Lung (tissue), 12 donors: ENCODE results near the gene TAPT1. TPM values are rescaled to one million over a fixed set of nuclear protein-coding genes. Genes with fewer than 3 reads are reported as not detected.

ENCODE experiments used
- ATAC-seq: fragments of 200-7000 bp; cut with Tn5 transposase; one replicate; pipeline ENCODE4 v1.9.1; 2020; ENCODE audit warnings: moderate number of reproducible peaks; ENCODE audit not compliant: insufficient read depth, low FRiP score
- DNase-seq, 3 donors: peaks; one replicate each; pipeline ENCODE4 v3.0.0-alpha.2; 2013 to 2017
- H3K27ac ChIP-seq, 2 donors: one replicate each; pipeline ENCODE4 v1.5.1; 2013; ENCODE audit warnings: mild to moderate bottlenecking in 2 of 2, moderate library complexity in 2 of 2, control low read depth in 1 of 2, inconsistent platforms in 1 of 2, low read depth in 1 of 2, low read length in 1 of 2
- H3K27me3 ChIP-seq, 3 donors: one replicate each; pipeline ENCODE4 v1.5.1; 2013; ENCODE audit warnings: low read length in 2 of 3; ENCODE audit not compliant: control insufficient read depth in 3 of 3, insufficient read depth in 3 of 3
- H3K36me3 ChIP-seq, 4 donors: one replicate each; pipeline ENCODE4 v1.5.1; 2013; ENCODE audit warnings: low read length in 4 of 4, mild to moderate bottlenecking in 1 of 4, moderate library complexity in 1 of 4; ENCODE audit not compliant: control insufficient read depth in 4 of 4, insufficient read depth in 4 of 4
- H3K4me1 ChIP-seq, 5 donors: one replicate each; pipeline ENCODE4 v1.5.1; 2013; ENCODE audit warnings: low read length in 5 of 5, mild to moderate bottlenecking in 2 of 5, moderate library complexity in 1 of 5; ENCODE audit not compliant: control insufficient read depth in 5 of 5, insufficient read depth in 5 of 5
- H3K4me3 ChIP-seq: one replicate; pipeline ENCODE4 v1.5.1; 2013; ENCODE audit warnings: mild to moderate bottlenecking, control low read depth, moderate library complexity
- H3K9ac ChIP-seq, 2 donors: one replicate each; pipeline ENCODE4 v1.5.1; 2013; ENCODE audit warnings: low read length in 2 of 2, control low read depth in 1 of 2; ENCODE audit not compliant: insufficient read depth in 1 of 2
- H3K9me3 ChIP-seq, 4 donors: one replicate each; pipeline ENCODE4 v1.5.1; 2013; ENCODE audit warnings: low read length in 3 of 4, mild to moderate bottlenecking in 1 of 4, moderate library complexity in 1 of 4; ENCODE audit not compliant: control insufficient read depth in 4 of 4, insufficient read depth in 3 of 4
- WGBS, 2 donors: extraction: QIAGEN DNeasy Blood & Tissue Kit; methylation state at CpG; one replicate each; pipeline ENCODE4 v1.1.7; 2013; 5-methylcytosine and 5-hydroxymethylcytosine counted together
- polyA plus RNA-seq, 2 donors: library from polyadenylated mRNA; stranded (reverse); fragments of 200-250 nt; gene quantifications; one replicate each; pipeline ENCODE4 v1.2.1, GENCODE V29; 2013
- total RNA-seq, 2 donors: library from RNA; depleted of rRNA in 1 of 2; stranded (reverse); fragments of >200 nt in 1 of 2; gene quantifications; one replicate each; pipeline ENCODE4 v1.2.1, GENCODE V29; 2014 to 2021
- TF ChIP-seq, protein P1 (sequence below): IDR thresholded peaks from 2 replicates; pipeline ENCODE4 v1.5.1; 2012; ENCODE audit warnings: mild to moderate bottlenecking; ENCODE audit errors: control extremely low read depth, extremely low read depth
- donor health status: control.
- donor health status: control.
- donor health status: Bipolar disorder and iron deficiency.
- donor health status: healthy.
- donor health status: DM: yes; HTN: yes; CAD: no.

Gene TAPT1
- total and polyA plus RNA-seq, 4 donors, result 13.8 to 102 (median 30.2) TPM

DNA sequence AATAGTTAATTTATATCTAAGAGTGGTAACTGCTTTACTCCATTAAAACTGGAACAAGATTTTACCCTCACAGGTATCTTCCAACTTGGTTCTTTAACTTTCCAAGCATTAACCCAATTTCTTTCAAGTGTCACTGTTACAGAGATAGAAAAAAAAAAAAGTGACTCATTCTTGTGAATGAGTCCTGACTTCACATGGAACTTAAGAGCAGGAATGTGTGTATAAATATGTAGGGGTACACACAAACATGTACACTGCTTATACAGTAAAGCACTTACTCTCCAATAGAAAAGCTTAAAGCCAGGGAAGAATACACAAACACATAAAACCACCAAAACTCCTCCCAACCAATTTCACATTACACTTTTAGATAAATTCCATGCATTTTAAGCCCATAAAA is 38.8 kb downstream of the TAPT1 start:
- H3K27ac ChIP-seq, result no peak overlapping the region
- ATAC-seq (no peak), DNase-seq (no peak)
- H3K9me3 ChIP-seq, result no peaks in the 10 kb centered on the region
- H3K4me3 ChIP-seq, result no peak overlapping the region
- TF ChIP-seq, protein P1, sequence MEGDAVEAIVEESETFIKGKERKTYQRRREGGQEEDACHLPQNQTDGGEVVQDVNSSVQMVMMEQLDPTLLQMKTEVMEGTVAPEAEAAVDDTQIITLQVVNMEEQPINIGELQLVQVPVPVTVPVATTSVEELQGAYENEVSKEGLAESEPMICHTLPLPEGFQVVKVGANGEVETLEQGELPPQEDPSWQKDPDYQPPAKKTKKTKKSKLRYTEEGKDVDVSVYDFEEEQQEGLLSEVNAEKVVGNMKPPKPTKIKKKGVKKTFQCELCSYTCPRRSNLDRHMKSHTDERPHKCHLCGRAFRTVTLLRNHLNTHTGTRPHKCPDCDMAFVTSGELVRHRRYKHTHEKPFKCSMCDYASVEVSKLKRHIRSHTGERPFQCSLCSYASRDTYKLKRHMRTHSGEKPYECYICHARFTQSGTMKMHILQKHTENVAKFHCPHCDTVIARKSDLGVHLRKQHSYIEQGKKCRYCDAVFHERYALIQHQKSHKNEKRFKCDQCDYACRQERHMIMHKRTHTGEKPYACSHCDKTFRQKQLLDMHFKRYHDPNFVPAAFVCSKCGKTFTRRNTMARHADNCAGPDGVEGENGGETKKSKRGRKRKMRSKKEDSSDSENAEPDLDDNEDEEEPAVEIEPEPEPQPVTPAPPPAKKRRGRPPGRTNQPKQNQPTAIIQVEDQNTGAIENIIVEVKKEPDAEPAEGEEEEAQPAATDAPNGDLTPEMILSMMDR, result no peak
- no peak overlapping the region for H3K9ac ChIP-seq
- no peaks in the 10 kb centered on the region for H3K27me3 ChIP-seq
- H3K4me1 ChIP-seq, result peaks cover 0 to 8% (median 0%) of the 10 kb centered on the region in 5 donors
- peaks cover 19 to 28% (median 24%) of the 10 kb centered on the region in 4 donors for H3K36me3 ChIP-seq

DNA sequence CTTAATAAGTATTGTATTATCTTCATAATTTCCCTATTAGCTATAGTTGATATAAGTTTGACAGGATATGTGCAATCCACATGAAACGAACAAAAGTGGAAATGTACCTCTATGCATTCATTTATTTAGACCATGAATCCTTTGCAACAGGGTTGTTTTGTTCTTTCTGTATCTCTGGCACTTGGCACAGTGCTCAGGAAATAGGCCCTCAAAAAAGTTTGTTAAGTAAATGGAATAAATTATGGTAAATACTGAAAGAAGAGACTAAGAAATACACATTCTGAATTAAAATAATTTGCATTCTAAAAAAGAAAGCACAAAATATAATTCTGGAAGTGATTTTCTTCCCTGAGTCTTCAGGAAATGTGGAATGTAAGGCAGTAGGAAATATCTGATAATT is 39.3 kb downstream of the TAPT1 start:
- no peak overlapping the region for H3K4me3 ChIP-seq
- no peaks in the 10 kb centered on the region for H3K27me3 ChIP-seq
- no peak for ATAC-seq
- no peaks in the 10 kb centered on the region for H3K9me3 ChIP-seq
- 38 to 63% methylated on average over 1 of the region's 1 CpG for WGBS, 2 donors
- peaks cover 0 to 4% (median 0%) of the 10 kb centered on the region in 5 donors for H3K4me1 ChIP-seq
- no peak overlapping the region for H3K27ac ChIP-seq
- no peak overlapping the region for H3K9ac ChIP-seq
- DNase-seq, result no peak
- TF ChIP-seq, protein P1, result no peak
- H3K36me3 ChIP-seq, result peaks cover 19 to 28% (median 24%) of the 10 kb centered on the region in 4 donors

DNA sequence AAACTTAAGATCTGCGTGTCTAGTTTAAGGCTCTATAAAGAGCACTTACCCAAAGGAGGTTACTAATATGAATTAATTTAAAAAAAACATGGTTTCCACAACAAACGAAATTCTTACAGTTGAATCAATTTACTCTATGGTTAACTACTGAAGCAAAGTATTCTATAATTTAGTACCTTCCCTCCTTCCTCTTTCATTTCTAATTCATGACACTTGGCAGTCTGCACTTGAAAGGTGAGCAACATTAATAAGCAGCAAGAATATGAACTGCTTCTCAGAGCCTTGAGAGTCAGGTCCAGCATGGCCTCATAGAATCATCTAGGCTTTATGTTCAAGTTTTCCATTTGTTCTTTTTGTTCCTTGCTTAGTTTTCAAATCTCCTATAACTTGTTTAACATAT is 42.7 kb downstream of the TAPT1 start:
- no peak overlapping the region for H3K4me3 ChIP-seq
- no peak for ATAC-seq
- TF ChIP-seq, protein P1, result no peak
- WGBS, 2 donors, result 84 to 88% methylated on average over 2 of the region's 2 CpGs
- H3K4me1 ChIP-seq, result peaks cover 0 to 3% (median 0%) of the 10 kb centered on the region in 5 donors
- peaks cover 9 to 19% (median 18%) of the 10 kb centered on the region in 4 donors for H3K36me3 ChIP-seq
- no peak overlapping the region for H3K9ac ChIP-seq
- H3K27ac ChIP-seq, result no peak overlapping the region
- H3K27me3 ChIP-seq, result no peaks in the 10 kb centered on the region
- no peaks in the 10 kb centered on the region for H3K9me3 ChIP-seq
- DNase-seq, result no peak

DNA sequence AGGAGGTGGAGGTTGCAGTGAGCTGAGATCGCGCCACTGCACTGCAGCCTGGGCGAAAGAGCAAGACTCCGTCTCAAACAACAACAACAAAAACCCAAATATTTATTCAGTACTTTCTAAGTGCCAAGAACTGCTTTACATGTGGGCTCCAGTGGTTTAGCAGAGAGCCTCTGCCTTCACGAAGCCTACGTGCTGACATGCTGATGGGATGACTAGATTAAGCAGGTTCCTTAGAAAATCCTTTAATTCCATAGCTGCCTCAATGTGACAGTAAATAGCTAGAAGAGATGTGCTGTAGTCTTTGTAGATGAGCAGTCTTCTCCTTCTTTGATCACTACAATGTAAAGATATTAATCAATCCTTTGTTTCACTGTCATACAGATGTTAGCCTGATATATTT is 49.6 kb downstream of the TAPT1 start:
- Histone ChIP-seq H3K27ac (no peak overlapping the region), H3K4me3 (no peak overlapping the region), H3K4me1 (no peaks in the 10 kb centered on the region), H3K9me3 (no peaks in the 10 kb centered on the region), H3K36me3 (peaks cover 8 to 15% (median 12%) of the 10 kb centered on the region in 4 donors), H3K9ac (no peak overlapping the region), H3K27me3 (no peaks in the 10 kb centered on the region)
- DNase-seq (no peak), ATAC-seq (no peak)
- TF ChIP-seq, protein P1, result no peak
- 90 to 95% methylated on average over 6 of the region's 6 CpGs for WGBS, 2 donors
